Neuron (in vitro differentiated cells): Measurements from ENCODE around the gene SRGAP2.
"Not testable (repeated sequence)": the region's sequence is repeated elsewhere in the genome, so short reads cannot be mapped to it uniquely, and the experiment has no call there.

Source experiments
- H2AFZ ChIP-seq: one replicate; pipeline ENCODE4 v1.6.1; 2013; ENCODE audit warnings: low read depth, mild to moderate bottlenecking, inconsistent platforms, low read length, moderate library complexity
- H3K27me3 ChIP-seq: one replicate; pipeline ENCODE4 v1.6.1; 2013; ENCODE audit warnings: low read length; ENCODE audit not compliant: insufficient read depth
- H3K36me3 ChIP-seq: one replicate; pipeline ENCODE4 v1.6.1; 2013; ENCODE audit warnings: low read length; ENCODE audit not compliant: insufficient read depth
- H3K4me1 ChIP-seq: one replicate; pipeline ENCODE4 v1.6.1; 2013; ENCODE audit warnings: low read length; ENCODE audit not compliant: insufficient read depth
- H3K4me3 ChIP-seq: 2 replicates; pipeline ENCODE4 v1.5.1; 2013; ENCODE audit warnings: mild to moderate bottlenecking, low read length, moderate library complexity
- H3K9me3 ChIP-seq: one replicate; pipeline ENCODE4 v1.6.1; 2013; ENCODE audit warnings: low read length

SRGAP2 gene

DNA sequence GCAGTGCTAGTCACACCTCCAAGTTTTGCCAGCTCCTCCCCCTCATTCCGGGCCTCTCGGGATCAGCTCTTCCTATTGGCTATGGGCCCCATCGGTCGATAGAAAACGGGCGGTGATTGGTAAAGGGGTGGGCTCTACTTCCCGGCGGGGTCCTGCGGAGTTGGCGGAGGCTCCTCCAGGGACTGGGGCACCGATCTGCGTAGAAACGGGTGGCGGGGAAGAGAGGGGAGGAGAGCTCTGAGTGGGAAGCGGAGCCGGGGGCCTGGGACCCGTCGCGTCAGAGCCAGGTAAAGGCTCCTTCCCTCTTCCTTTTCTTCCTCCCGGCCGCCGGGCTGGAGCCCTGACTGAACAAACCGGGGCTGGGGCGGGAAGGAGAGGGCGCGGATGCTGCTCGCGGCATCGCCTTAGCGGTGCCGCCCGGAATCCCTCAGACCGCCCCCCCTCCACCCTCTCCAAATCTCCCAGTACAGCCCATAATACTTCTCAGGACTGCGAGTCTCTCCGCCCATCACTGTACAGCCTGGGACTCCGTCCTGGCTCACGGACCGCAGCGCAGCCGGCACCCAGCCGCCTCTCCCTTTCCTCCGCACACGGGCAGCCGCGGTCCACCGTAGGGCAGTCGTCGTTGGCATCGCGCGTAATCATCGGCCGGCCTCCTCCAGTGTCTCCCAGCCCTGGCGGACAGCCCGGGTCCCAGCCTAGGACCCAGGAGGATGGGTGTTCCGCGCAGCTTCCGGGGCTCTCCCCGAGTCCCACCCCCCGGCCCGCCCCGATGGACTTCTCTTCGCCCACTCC is at the start of gene SRGAP2:
SRGAP2 (plus strand) TSS at position 178 of the 795 bp plus-strand sequence. CDS start 2,430 bp downstream, outside the sequence.
- not testable (repeated sequence) for H2AFZ ChIP-seq, H3K9me3 ChIP-seq, H3K27me3 ChIP-seq, H3K4me1 ChIP-seq, H3K36me3 ChIP-seq
- H3K4me3 ChIP-seq = peak within 1 kb of the TSS; percentile 54

GRCh38 chr1:206167350-206168029 is 35.9 kb upstream of the SRGAP2 start:
- not testable (repeated sequence) for H3K4me1 ChIP-seq, H3K4me3 ChIP-seq, H3K36me3 ChIP-seq, H3K9me3 ChIP-seq, H3K27me3 ChIP-seq, H2AFZ ChIP-seq

GRCh38 chr1:206169794-206170193 is 33.5 kb upstream of the SRGAP2 start:
- not testable (repeated sequence) for H3K4me1 ChIP-seq, H3K27me3 ChIP-seq, H2AFZ ChIP-seq, H3K4me3 ChIP-seq, H3K9me3 ChIP-seq, H3K36me3 ChIP-seq

DNA sequence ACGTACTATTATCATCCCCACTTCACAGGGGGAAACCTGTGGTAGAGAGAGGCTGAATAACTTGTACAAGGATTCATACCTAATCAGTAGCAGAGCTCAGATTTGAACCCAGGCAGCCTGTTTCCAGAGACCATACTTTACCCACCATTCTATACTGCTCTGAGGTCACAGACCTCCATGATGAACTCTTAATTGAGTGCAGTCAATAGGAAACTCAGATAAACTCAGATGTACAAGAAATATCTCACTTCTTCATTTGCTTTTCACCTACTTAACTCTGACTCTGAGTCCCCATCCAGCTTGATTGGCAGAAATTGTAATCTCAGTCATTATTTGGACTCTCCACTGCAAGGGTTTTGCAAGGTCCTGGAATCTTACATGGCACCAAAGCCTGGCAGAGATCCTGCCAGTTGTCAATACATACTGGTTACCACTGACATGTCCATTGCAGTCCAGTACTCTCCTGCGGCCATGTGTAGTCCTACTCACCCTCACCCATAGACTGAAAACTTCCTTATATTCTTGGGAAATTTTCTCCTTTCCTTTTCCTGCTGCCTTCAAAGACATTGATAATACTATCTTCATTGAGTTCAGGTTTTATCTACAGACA is 30.1 kb upstream of the SRGAP2 start:
- not testable (repeated sequence) for H3K27me3 ChIP-seq, H2AFZ ChIP-seq, H3K4me3 ChIP-seq, H3K4me1 ChIP-seq, H3K9me3 ChIP-seq, H3K36me3 ChIP-seq

GRCh38 chr1:206174182-206174868 is 29.0 kb upstream of the SRGAP2 start:
- not testable (repeated sequence) for H2AFZ ChIP-seq, H3K9me3 ChIP-seq, H3K36me3 ChIP-seq, H3K4me3 ChIP-seq, H3K4me1 ChIP-seq, H3K27me3 ChIP-seq

DNA sequence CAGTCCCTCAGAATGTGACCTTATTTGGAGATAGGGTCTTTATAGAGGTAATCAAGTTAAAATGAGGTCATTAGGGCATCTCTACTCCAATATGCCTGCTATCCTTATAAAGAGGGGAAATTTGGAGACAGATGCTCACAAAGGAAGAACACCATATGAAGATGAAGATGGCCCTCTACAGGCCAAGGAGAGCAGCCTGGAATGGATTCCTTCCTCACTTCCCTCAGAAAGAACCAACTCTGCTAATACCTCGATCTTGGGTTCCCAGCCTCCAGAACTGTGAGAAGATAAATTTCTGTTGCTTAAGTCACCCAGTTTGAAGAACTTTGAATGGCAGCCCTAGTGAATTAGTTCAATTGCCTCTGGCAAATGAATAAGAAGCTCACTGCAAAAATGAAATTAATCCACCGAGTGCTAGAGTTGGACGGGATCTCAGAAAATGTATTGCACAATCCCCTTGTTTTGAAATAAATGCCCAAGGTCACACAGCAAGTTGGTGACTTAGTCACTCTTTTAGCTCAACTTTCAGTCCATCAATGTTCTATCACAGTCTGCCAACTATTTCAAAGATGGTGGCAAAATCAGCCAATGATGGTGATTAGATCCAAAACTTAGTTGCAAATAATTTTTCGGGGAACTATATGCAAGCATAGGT is 27.8 kb upstream of the SRGAP2 start:
- H3K27me3 ChIP-seq, H3K4me1 ChIP-seq, H3K9me3 ChIP-seq, H2AFZ ChIP-seq, H3K36me3 ChIP-seq, H3K4me3 ChIP-seq: not testable (repeated sequence)

DNA sequence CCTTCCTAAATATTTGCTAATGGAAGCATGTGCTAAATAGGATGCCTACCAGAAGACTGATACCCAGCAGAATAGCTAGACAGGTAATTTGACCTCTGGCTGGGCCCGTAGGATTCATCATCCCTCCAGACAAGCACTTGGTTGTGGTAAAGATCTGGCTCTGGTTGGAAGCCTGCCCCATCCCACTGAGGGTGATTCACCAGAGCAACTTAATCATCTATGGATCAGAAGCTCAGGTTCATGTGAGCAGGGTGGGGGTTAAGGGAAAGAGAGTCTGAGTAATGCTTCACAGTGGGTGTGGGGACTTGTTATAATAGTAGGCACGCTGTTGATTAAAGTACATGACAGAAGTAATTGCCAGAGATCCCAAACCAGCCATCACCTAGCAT is 27.2 kb upstream of the SRGAP2 start:
- H3K9me3 ChIP-seq, H3K36me3 ChIP-seq, H3K4me3 ChIP-seq, H2AFZ ChIP-seq, H3K4me1 ChIP-seq, H3K27me3 ChIP-seq: not testable (repeated sequence)

DNA sequence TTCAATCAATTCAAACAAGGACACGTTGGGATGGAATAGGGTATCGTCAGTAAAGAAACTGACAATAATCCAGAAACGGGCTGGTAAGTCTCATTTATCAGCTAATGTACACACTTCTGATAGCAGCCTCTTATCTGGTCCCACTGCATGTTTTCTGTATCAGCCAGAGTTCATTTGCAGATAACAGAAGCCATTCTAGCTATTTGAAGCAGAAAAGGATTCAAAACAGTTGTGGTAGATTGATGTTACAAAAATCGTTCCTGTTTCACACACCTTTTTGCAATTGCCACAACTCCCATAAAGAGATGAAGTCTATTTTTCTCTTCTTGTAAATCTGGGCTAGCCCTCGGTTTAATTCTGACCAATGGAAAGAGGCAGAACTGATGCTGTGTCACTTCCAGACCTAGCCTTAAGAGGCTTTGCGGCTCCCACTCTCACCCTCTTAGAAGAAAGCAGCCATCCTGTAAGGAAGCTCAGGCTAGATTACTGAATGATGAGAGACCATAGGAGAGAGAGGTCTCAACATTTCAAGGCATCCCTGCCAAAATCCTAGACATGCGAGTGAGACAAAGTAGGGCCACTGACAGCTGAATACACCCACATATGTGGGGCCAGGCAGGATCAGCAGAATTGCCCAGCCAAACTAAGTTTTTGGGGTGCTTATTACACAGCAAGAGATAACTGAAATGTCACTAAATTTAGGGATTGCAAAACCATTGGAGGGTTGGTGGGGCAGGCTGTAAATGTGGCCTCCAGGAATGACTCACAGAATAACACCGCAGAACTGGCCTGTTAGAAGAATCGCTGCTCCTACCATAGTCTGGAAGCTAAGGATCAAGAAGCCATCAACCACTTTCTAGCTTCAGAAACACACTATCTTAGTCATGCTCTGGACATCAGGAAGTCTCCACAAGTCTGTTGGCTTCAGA is 25.0 kb upstream of the SRGAP2 start:
- H3K4me3 ChIP-seq, H3K27me3 ChIP-seq, H3K4me1 ChIP-seq, H2AFZ ChIP-seq, H3K9me3 ChIP-seq, H3K36me3 ChIP-seq: not testable (repeated sequence)

GRCh38 chr1:206179666-206180065 is 23.7 kb upstream of the SRGAP2 start:
- H3K4me1 ChIP-seq, H2AFZ ChIP-seq, H3K9me3 ChIP-seq, H3K27me3 ChIP-seq, H3K4me3 ChIP-seq, H3K36me3 ChIP-seq: not testable (repeated sequence)

- not testable (repeated sequence) for H3K9me3 ChIP-seq, H3K27me3 ChIP-seq, H2AFZ ChIP-seq, H3K4me3 ChIP-seq, H3K36me3 ChIP-seq, H3K4me1 ChIP-seq
Observed at GRCh38 chr1:206182368-206183317, 20.7 kb upstream of the SRGAP2 start.

- not testable (repeated sequence) for H2AFZ ChIP-seq, H3K4me1 ChIP-seq, H3K4me3 ChIP-seq, H3K9me3 ChIP-seq, H3K36me3 ChIP-seq, H3K27me3 ChIP-seq
Observed at GRCh38 chr1:206183788-206184187, 19.6 kb upstream of the SRGAP2 start.
